ENCODE results near the gene IGFN1.

Gene IGFN1

DNA sequence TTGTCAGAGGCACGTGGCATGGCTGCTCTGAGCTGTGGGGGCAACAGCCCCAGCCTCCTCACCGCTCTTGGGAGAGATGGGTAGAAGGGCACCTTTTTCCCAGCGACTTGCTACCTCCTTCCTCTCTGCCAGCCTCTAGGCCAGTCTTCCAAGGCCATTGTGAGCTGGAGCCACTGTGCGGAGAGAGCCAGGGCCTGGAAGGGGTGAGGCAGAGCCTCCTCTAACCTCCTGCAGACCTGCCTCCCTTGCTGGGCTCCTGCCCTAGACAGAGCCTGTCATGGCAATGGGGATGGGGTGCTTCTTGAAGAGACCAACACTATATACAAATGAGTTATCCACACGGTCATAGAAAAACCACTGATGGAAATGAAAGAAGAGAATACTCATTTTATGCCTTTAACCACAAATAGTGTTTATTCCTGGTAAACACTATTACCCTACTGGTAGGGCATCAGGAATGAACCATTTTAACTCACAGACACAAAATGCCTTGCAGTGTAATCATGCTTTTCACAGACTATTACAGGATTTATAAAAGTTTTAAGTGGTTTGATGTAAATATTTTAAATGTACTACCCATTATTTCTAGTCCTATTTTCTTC lies 5.0 kb upstream of the IGFN1 start:
- DNase-seq: no peak

DNA sequence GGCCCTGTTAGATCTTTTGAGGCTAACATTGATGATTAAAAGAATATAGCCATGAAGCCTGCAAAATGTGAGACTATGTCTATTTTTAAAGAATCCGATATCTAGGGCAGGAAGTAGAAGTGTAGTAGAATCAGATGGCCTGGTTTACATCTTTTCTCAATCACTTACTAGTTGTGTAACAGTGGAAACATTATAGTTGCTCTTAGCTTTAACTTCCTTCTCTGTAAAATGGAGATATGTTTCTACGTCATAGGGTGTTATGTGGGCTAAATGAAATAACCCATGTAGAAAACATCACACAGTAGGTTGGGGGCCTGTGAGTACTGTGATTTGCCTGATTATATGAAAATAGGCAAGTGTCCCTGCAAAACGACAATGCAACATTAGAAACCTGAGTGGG lies 4.4 kb upstream of the IGFN1 start:
- no peak for DNase-seq

DNA sequence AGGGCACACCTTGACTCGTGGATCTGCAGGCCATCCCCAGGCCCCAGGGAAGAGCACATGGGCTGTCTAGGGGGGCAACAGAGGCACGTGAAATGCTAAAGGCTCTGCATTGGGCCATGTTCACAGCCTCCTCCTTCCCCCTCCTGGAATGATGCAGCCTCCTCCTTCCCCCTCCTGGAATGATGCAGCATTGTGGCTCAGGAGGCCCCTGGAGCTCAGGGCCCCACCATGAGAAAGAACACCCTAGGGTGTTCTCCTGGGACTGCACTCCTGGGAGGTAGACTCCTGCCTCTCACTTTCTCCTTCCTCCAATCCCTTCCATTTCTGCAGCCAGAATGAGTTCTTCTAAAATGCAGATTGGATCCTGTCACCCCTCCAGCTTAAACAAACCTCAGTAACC lies 1.5 kb upstream of the IGFN1 start:
- DNase-seq: no peak

DNA sequence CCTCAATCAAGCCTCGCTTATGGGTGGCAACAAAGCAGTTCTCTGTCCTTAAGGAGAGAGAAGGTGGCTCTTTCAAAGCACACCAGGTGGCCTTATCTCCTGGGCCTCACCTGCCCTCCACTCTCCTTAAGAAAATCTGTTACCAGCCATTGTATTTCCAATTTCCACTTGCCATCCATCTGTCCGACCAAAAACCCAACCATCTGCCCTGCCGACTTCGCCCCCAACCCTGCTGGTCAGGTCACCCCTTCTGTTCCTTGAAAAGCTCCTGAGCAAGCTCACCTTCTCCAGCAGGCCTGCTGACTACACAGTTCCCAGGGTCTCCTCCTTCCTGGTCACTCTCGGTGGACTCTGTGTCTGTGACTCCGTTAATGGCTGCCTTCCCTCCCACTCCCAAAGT lies 619 bp upstream of the IGFN1 start:
- DNase-seq: no peak

DNA sequence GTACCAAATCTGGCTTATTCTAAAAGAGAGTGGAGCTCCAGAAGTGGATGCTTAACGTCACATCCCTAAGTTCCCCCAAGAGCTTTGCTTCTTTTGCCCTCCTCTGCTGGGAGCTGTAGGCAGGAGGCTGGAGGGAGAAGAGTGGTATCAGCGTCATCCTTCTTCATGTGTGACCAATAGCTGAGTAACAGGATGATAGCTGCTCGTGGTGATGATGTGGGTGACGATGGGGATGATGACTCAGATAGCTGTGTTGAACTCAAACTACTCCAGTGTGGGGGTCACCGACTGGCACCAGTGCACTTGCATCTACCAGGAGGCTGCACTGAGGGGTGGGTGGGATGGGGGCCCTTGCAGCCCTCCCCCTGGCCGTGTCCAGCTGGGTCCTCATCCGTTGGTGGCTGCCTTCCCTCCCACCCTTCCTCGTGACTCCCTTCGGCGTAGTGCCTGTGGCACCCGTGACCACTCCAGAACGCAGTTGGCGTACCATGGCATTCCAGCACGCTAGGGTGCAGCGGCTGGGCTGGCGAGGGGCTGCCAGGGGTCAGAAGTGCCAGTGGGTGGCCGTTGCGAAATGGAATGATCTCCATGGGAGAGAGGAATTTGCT lies 1.1 kb downstream of the IGFN1 start:
- peak; percentile 91 for DNase-seq

DNA sequence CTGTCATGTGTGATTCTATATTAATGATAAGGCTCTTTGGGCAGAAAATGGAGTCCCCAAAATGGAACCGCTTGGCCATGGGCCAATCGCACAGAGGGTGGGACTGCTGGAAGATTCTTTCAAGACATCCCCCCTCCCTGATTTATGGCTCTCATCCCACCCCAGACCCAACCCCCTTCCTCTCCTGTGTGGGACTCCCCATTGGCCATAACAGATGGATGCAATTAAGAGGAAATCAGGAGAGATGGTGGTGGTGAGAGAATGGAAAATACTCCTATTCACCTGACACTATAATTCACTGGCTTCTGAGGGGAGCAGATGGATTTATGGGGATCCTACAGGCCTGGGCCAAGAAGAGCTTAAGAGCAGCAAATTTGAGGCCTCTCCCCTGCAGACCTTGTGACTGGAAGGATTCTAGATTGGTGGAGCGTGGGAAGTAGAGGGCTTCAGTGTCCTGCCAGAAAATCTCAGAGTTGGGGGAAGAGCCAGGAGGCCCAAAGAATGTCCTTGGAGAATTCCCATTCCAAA lies 1.7 kb downstream of the IGFN1 start:
- DNase-seq: no peak

DNA sequence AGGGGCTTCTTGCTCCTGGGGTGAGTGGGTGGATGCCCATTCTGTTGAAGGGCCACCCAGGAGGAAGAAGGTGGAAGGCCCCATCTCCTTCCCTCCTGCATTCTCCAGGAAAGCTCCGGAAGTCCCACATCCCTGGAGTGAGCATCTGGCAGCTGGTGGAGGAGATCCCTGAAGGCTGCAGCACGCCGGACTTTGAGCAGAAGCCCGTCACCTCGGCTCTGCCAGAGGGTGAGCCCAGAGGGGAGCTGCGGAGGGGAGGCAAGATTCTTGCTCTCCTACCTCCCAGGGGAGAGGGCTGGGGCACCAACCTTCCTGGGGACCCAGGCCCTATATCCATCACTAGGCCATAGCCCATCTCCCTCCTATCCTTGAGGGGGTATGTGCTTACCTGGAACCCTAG lies 3.4 kb downstream of the IGFN1 start:
- no peak for DNase-seq

DNA sequence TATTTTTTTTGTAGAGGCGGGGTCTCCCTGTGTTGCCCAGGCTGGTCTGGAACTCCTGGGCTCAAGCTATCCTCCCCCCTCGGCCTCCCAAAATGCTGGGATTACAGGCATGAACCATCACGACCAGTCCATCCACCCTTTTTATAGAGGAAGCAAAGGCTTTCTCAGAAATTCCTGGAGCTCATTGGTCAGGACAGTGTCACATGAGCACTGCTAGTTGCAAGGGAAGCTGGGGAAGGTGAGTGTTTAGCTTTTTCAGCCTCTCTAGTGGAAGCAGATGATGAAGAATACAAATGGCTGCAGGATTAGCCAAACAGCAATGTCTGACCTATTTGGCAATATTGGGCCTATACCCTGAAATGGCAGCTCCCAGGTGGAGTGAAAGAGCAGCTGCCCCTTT lies 8.0 kb downstream of the IGFN1 start:
- no peak for DNase-seq

DNA sequence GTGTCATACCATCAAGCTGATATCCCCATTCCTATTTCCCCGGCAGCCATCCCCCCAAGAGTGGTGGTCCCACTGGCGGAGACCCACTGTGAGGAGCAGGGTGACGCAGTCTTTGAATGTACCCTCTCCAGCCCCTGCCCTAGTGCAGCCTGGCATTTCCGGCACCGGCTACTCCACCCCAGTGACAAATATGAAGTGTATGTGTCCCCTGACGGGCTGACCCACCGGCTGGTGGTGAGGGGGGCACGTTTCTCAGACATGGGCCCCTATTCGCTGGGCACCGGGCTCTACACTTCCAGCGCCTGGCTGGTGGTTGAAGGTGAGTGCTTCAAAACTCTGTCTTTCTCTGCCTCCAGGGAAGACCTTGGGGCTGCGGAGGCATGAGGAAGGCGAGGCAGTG lies 14.4 kb downstream of the IGFN1 start:
- DNase-seq: no peak

DNA sequence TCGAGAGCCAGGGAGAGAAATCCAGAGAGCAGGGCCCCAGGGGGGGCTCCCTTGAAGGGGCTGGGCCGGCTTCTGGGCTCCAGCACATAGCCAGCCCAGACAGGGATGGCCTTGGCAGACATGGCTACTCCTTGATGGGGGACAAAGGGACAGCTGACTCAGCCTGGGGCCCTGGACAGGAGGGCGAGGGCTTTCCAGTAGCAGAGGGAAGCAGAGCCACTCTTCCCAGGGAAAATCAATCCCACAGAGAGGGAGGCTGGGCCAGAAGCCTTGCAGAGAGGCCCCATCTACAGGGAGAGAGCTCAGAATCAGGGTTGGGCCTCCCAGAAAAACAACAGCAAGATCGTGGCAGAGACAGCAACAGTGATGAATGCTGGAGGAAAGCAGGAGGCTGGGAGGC lies 15.6 kb downstream of the IGFN1 start:
- DNase-seq: no peak

DNA sequence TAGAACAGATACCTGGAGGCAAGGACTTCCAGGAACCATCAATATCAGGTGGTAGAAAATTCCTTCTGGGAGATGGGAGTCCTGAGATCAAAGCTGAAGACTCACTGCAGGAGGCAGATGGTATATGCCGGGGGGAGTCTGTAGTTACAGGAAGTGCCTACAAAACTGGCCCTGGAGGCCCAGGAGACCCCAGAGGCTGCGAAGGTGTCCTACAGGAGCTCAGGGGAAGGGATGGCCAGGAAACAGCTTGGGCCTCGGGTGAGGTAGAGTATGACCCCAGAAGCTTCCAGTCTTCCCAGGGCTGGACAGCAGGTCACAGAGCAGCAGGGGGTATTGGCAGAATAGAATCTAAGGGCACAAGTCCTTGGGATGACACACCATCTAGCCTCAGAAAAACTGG lies 16.4 kb downstream of the IGFN1 start:
- DNase-seq: no peak

DNA sequence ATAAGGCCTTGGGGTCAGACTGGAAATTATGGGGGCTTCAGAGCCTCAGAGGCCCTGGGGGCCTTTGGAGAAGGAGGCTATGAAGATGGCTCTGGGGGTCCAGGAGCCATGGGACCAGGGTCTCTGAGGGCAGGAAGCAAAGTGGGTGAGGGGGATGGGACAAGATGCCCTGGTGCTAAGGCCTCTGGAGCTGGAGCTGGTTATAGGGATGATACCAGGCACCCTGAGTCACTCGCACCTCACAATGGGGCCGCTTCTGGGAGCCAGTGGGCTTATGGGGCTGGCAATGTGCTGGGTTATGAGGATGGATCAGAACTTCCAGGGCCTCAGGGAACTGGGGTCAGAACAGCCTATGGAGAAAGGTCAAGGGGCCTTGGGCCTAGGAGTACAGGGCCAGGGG lies 17.6 kb downstream of the IGFN1 start:
- DNase-seq: no peak

DNA sequence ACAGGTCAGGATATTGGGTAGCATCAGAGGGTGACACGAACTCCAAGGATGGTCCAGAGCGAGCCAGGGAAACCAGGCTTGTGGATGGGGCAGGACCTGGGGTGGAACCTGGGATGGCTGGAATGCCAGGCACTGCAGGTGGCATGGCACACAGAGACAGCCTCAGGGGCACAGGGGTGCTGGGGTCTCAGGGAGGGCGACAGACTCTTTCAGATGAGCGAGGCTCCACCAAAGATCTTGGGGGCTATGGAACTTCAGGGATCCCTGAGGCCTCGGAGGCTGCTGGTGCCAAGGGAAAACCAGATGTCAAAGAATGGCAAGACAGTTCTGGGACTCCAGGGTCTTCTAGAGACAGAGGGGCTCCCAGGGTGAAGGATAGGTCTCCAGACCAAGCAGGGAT lies 21.4 kb downstream of the IGFN1 start:
- DNase-seq: no peak

DNA sequence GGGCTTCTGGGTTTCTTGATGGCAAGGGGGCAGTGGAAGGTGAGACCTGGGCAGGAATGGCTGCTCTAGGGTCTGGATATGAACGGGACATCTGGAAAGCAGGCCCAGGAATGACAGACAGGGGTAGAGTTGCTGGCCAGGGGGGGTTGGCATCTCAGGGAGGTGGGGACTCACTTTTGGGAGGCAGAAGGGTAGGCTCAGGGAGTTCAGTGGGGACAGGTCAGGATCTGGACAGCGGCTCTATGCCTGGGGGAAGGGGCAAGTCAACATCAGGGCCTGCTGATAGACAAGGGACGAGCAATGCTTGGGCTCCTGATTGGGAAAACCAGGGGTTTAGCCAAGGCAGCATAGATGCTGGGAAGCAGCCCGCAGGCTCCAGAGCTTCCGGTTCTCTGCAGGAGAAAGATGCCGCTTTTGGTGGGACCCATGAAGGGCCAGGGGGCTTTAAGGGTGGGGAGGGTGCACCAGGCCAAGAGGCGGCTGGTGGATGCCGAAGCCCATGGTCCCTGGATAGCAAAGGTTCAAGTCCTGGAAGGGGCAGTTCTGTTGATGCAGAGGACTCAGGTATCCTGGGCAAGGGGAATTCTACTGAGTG lies 21.9 kb downstream of the IGFN1 start:
- DNase-seq: no peak

DNA sequence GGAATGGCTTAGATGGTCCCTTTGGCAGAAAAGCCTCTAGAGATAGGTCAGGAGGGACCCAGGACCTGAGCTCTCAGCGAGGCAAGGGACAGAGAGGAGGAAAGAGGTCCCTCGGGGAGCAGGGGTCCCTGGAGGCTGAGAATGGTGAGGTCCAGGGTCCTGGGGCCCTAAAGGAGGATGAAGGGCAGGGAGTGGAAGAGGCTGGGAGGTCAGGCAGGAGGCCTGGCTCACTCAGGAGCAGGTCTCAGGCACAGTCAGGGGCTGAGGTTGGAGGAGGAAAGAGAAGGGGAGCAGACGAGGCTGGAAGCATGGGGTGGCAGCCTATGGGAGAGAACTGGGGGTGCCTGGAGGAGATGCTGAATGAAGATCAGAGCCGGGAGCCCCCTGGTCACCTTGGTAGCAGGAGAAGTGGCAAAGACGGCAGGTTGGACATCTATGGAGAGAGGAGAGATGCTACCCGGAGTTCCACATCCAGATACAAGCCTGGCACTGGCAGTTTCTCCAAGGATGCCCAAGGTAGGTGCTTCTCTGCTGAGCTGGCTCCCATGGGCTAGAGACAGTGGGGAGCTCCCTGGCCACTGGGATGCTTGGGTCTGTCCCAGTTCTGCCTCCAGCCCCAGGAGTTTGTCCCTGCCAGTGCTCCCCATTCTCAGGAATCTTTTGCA lies 22.6 kb downstream of the IGFN1 start:
- no peak for DNase-seq

DNA sequence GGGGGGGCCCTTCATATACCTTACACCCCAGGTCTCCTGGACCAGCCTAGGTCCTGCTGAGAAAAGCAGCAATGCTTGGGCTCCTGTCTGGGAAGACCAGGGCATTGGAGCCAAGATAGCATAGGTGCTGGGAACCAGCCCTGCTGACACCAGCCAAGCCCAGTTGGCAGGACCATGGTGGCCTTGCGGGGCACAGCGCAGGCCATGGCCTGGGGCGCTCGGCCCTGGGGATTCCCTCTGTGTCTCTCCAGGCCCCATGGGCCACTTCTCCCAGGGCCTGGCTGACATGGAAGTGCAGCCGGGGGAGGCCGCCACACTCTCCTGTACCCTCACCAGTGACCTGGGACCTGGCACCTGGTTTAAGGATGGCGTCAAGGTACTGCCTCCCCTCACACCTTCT lies 23.3 kb downstream of the IGFN1 start:
- DNase-seq: no peak

DNA sequence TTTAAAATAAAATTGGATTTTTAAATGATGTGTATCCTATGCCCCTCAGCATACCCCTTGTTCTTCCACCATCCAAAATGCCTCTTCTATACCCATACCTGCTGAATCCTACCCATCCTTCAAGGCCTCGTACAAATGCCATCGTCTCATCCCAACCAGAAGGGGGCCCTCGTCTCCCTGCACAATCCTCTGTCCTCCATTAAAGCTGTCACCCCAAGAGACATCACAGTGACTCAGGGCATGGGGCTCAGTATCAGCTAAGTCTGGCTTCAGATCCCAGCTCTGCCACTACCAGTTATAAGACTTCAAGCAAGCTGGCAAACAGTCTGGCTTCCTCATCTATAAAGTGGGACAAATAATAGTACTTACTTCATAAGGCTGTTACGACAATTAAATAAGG lies 23.8 kb downstream of the IGFN1 start:
- no peak for DNase-seq

DNA sequence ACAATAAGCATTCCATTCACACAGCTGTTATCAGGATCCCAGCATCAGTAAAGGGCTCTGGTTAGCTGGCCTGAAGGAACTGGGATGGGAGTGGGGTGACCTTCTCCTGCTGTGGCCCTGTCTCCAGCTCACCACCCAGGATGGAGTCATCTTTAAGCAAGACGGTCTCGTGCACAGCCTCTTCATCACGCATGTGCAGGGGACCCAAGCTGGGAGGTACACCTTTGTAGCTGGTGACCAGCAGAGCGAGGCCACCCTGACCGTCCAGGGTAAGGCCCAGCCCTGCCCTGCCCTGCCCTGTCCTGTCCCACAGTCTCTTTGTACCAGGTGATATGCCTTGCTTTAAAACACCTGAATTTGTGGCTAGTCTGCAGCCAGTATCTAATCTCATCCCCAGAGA lies 24.3 kb downstream of the IGFN1 start:
- DNase-seq: no peak

DNA sequence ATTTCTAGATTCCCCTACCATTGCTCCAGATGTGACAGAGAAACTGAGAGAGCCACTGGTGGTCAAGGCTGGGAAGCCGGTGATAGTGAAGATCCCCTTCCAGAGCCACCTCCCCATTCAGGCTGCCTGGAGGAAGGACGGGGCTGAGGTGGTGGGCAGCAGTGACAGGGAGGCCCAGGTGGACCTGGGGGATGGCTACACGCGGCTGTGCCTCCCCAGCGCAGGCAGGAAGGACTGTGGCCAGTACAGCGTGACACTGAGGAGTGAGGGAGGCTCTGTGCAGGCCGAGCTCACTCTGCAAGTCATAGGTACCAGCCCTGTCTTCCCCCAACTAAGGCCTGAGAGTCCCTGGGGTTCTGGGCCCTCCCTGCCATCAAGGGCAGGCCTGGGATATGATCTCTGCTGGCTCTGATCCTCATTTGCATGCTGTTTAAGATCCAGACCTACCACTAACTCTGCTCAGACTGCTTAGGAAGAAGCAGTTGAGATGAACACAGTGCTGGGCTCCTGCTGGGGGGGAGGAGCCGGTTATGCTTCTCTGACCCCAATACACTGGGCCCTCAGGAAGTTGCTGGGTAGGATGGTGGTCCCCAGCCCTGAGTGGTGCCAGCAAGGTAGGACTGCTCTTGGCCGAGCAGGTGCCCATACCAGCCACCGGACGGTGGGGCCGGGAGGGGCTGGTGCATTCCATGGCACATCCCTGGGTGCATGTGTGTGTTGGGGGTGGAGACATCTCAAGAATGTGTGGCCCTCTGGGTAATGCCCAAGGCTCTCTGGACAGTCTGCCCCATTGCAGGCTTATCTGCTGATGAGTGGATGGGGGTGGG lies 25.1 kb downstream of the IGFN1 start:
- DNase-seq: no peak

DNA sequence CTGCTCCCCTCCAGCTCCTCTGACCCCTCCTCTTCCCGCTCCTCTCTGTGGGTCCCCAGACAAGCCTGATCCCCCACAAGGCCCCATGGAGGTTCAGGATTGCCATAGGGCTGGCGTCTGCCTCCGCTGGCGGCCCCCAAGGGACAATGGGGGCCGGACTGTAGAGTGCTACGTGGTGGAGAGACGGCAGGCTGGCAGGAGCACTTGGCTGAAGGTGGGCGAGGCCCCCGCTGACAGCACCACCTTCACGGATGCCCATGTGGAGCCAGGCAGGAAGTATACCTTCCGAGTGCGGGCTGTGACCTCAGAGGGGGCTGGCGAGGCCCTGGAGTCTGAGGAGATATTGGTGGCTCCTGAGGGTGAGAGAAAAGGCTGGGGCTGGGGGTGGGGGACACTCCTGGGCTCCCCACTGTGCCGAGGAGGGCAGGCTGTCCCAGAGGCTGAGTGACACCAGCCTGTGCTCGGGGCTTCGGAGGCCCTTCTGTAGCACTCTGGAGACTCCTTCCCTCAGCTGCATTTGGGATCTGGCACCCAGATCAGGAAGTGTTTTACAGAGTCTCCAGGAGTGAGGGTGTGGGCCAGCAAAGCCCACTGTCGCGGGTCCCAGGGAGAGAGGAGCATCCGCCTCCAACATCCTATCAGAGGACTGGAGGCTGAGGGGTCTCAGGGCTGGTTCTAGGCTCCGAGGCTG lies 25.9 kb downstream of the IGFN1 start:
- DNase-seq: no peak

DNA sequence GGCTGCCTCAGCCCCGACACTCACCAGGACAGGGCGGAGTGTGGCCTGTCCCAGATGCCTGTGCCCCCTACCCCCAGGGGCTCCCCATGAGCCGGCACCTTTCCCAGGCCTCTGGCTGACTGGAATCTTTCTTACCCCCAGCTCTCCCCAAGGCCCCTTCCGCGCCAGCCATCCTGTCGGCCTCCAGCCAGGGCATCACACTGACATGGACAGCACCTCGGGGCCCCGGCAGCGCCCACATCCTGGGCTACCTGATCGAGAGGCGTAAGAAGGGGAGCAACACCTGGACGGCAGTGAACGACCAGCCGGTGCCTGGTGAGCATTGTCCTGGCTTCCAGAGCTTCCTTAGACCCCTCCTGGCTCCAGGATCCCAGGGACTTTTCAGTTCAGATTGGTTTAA lies 26.5 kb downstream of the IGFN1 start:
- DNase-seq: no peak

DNA sequence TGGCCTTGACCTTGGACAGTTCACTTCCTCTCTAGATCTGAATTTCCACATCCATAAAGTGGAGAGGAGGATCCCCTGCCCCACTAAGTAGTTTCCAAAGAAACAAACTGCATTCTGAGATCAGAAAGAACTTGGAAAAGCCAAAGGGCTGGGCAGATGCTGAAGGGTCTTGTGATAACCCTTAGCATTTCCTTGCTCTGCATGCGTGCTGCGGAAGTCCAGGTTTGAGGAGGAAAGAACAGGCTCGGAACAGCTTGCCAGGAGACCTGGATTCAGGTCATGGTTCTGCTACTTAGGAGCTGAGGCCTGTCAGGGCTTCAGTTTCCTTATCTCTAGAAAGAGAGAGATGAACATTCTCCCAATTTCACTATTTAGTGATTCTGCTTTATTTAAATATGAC lies 27.2 kb downstream of the IGFN1 start:
- DNase-seq: no peak

DNA sequence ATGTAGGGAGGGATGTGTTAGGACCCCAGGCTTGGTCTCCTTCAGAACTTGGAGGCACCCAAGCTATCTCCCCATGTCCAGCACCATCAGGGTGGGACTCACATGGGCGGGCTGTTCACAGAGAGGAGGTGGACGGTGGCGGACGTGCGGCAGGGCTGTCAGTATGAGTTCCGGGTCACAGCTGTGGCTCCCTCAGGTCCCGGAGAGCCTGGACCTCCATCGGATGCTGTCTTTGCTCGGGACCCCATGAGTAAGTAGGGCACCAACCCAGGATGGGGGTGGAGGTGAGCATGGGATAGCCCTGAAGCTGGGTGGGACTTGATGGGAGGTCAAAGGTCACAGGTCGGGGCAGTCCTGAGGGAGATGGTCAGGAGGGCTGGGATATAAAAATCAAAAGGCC lies 27.8 kb downstream of the IGFN1 start:
- DNase-seq: no peak

Data from GOT3 (cell line).